MCF 10A (cell line): ENCODE measurements around the gene SMYD3. TPM values are rescaled to one million over a fixed set of nuclear protein-coding genes. Genes with fewer than 3 reads are reported as not detected.

Experiments used
- BruUV-seq: library from RNA; stranded (reverse); fragments of 400-500 nt; replicated peaks from 2 replicates; lab custom pipeline; 2021; lab: Mats Ljungman, UMichigan
- CTCF ChIA-PET: fragments of 300-600 bp; sonication (Branson Sonifier 250); formaldehyde crosslinking; extraction: SDS; loops from one replicate; lab custom pipeline; 2021; ENCODE audit warnings: antibody characterized with exemption, inconsistent platforms; lab: Yijun Ruan, JAX
- POLR2A ChIA-PET: fragments of 300-600, 350-650 bp; sonication (Branson Sonifier 250); formaldehyde crosslinking; extraction: SDS; loops from one replicate; lab custom pipeline; 2020; ENCODE audit warnings: antibody characterized with exemption, inconsistent platforms; lab: Yijun Ruan, JAX
- DNase-seq: peaks from one replicate; pipeline ENCODE4 v3.0.0-alpha.2; 2018; ENCODE audit not compliant: unreplicated experiment
- H3K27ac Mint-ChIP-seq: one replicate; pipeline ENCODE4 v1.8.0; 2022; ENCODE audit warnings: mild to moderate bottlenecking, low read depth, mixed read lengths; ENCODE audit not compliant: unreplicated experiment
- H3K27me3 Mint-ChIP-seq: one replicate; pipeline ENCODE4 v1.8.0; 2022; ENCODE audit warnings: mixed read lengths; ENCODE audit not compliant: insufficient read depth, unreplicated experiment
- H3K36me3 Mint-ChIP-seq: one replicate; pipeline ENCODE4 v1.8.0; 2022; ENCODE audit warnings: mild to moderate bottlenecking, moderate library complexity, mixed read lengths; ENCODE audit not compliant: insufficient read depth, unreplicated experiment
- H3K4me1 Mint-ChIP-seq: one replicate; pipeline ENCODE4 v1.8.0; 2022; ENCODE audit warnings: mixed read lengths; ENCODE audit not compliant: insufficient read depth, unreplicated experiment
- H3K4me3 Mint-ChIP-seq: one replicate; pipeline ENCODE4 v1.8.0; 2022; ENCODE audit warnings: mild to moderate bottlenecking, moderate library complexity, mixed read lengths; ENCODE audit not compliant: unreplicated experiment
- H3K9me3 Mint-ChIP-seq: one replicate; pipeline ENCODE4 v1.8.0; 2022; ENCODE audit warnings: mixed read lengths; ENCODE audit not compliant: unreplicated experiment
- intact Hi-C: fragments of 100-400 bp; cut with micrococcal nuclease; formaldehyde crosslinking; loops from 2 replicates; pipeline ENCODE4 v1.14.1; 2022
- total RNA-seq: library from RNA; stranded (reverse); gene quantifications from 2 replicates; pipeline ENCODE4 v1.2.3, GENCODE V29; 2022
- TF ChIP-seq, protein P1 (sequence below): fragments of 200-600 bp; IDR thresholded peaks from one replicate; pipeline ENCODE4 v1.8.0; 2022; ENCODE audit warnings: antibody characterized with exemption, mild to moderate bottlenecking; ENCODE audit not compliant: unreplicated experiment

SMYD3 gene
- total RNA-seq, 1 experiment from 2014 or later, result 26.9 TPM

DNA sequence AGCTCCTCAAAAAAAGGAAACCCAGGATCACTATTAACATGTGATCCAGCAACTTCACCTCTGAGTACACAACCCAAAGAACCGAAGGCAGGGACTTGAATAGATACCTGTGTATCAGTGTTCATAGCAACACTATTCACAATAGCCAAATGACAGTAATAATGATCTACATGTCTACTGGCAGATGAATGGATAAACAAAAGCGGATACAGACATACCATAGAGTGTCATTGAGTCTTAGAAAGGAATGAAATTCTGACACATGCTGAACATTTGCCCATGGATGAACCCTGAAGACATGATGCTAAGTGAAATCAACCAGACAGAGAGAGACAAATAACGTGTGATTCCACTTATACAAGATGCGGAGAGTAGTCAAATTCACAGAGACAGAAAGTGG is 788.1 kb downstream of the SMYD3 start:
- TF ChIP-seq, protein P1, sequence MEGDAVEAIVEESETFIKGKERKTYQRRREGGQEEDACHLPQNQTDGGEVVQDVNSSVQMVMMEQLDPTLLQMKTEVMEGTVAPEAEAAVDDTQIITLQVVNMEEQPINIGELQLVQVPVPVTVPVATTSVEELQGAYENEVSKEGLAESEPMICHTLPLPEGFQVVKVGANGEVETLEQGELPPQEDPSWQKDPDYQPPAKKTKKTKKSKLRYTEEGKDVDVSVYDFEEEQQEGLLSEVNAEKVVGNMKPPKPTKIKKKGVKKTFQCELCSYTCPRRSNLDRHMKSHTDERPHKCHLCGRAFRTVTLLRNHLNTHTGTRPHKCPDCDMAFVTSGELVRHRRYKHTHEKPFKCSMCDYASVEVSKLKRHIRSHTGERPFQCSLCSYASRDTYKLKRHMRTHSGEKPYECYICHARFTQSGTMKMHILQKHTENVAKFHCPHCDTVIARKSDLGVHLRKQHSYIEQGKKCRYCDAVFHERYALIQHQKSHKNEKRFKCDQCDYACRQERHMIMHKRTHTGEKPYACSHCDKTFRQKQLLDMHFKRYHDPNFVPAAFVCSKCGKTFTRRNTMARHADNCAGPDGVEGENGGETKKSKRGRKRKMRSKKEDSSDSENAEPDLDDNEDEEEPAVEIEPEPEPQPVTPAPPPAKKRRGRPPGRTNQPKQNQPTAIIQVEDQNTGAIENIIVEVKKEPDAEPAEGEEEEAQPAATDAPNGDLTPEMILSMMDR, result no peak
- no peak for DNase-seq
- ChIA-PET CTCF (interaction anchor here (0.6 to 0.7 kb wide), 2 partner anchors 402 to 420 kb away, joined by 3 to 4 read pairs; no protein-coding TSS in a partner anchor), POLR2A (no interaction called here)
- H3K36me3 Mint-ChIP-seq, result no peaks in the 10 kb centered on the region
- intact Hi-C loops, result loop anchor here (5.0 to 10.0 kb wide), 6 partner anchors 68 to 644 kb away; partner anchors contain the start of gene KIF26B
- H3K27me3 Mint-ChIP-seq, result no peaks in the 10 kb centered on the region
- H3K4me1 Mint-ChIP-seq, result peaks cover 30% of the 10 kb centered on the region
- H3K9me3 Mint-ChIP-seq, result peaks cover 7% of the 10 kb centered on the region
- H3K27ac Mint-ChIP-seq, result no peak overlapping the region
- no TSS peak for BruUV-seq
- H3K4me3 Mint-ChIP-seq, result no peak overlapping the region

DNA sequence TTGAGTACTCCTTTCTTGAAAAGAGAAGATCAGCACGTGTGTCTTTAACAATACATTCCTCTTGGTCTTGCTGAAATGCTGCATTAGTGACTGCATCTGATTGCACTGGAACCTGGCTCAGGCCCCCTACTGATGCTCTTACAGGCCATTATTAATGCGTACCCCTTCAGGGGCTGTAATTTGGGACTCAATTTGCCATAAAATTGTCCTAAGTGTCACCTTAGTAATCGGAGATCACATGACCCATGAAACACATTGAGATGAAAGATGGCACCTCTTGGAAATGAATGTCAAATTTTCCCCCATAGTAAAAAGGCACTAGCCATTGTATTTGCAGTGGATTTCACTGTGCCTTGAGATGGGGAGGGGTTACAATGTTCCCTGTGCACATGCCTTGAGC is 789.0 kb downstream of the SMYD3 start:
- Mint-ChIP-seq H3K27ac (no peak overlapping the region), H3K36me3 (no peaks in the 10 kb centered on the region), H3K4me1 (peaks cover 30% of the 10 kb centered on the region), H3K27me3 (no peaks in the 10 kb centered on the region), H3K4me3 (no peak overlapping the region), H3K9me3 (peaks cover 7% of the 10 kb centered on the region)
- ChIA-PET CTCF (interaction anchor here (0.6 kb wide), 1 partner anchor 401 kb away, joined by 3 read pairs; no protein-coding TSS in a partner anchor), POLR2A (no interaction called here)
- intact Hi-C loops, result loop anchor here (5.0 to 10.0 kb wide), 6 partner anchors 69 to 643 kb away; partner anchors contain the start of gene KIF26B
- TF ChIP-seq, protein P1, result no peak
- BruUV-seq, result no TSS peak
- DNase-seq, result no peak

DNA sequence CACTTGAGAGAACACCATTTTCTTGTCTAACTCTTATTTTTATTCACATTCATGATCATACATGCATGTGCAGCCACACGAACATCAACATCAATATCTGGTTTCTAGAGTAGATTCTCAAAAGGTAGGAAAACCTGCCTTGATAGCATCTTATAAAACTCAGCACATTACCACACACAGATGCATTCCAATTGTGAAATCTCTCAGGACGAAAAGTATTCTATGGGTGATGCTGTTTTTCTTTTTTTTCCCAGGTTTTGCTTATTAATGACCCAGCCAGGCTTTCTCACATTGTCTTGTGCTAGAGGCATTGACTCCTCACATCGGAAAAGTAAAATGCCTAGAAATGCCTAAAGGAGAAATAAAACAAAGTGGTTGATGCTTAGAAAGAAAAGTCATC is 789.5 kb downstream of the SMYD3 start:
- H3K27me3 Mint-ChIP-seq, result no peaks in the 10 kb centered on the region
- H3K27ac Mint-ChIP-seq, result no peak overlapping the region
- H3K4me1 Mint-ChIP-seq, result peaks cover 30% of the 10 kb centered on the region
- H3K36me3 Mint-ChIP-seq, result no peaks in the 10 kb centered on the region
- no peak for DNase-seq
- POLR2A ChIA-PET, result interaction anchor here (0.6 kb wide), 1 partner anchor 58 kb away, joined by 3 read pairs; no protein-coding TSS in a partner anchor
- TF ChIP-seq, protein P1, result no peak
- intact Hi-C loops, result loop anchor here (5.0 to 10.0 kb wide), 6 partner anchors 70 to 643 kb away; partner anchors contain the start of gene KIF26B
- no TSS peak for BruUV-seq
- peaks cover 7% of the 10 kb centered on the region for H3K9me3 Mint-ChIP-seq
- CTCF ChIA-PET, result interaction anchor here (0.7 kb wide), 1 partner anchor 46 kb away, joined by 4 read pairs; no protein-coding TSS in a partner anchor
- H3K4me3 Mint-ChIP-seq, result no peak overlapping the region

DNA sequence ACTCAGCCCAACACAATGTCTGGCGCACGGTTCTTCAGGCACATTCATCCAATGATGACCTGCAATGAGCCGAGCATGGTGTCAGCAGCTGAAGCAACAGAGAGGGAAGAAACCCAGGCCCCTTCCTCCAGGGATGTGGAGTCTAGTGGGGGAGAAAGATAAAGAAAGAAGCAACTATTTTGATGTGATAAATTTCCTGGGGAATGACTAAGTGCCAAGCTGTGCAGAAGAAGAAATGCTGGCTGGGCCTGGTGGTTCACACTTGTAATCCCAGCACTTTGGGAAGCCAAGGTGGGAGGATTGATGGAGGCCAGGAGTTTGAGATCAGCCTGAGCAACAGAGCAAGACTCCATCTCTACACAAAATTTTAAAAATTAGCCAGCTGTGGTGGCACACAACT is 790.5 kb downstream of the SMYD3 start:
- peaks cover 30% of the 10 kb centered on the region for H3K4me1 Mint-ChIP-seq
- H3K27me3 Mint-ChIP-seq, result no peaks in the 10 kb centered on the region
- intact Hi-C loops, result loop anchor here (5.0 to 10.0 kb wide), 6 partner anchors 71 to 642 kb away; partner anchors contain the start of gene KIF26B
- H3K4me3 Mint-ChIP-seq, result no peak overlapping the region
- DNase-seq, result no peak
- H3K9me3 Mint-ChIP-seq, result peaks cover 7% of the 10 kb centered on the region
- no peak overlapping the region for H3K27ac Mint-ChIP-seq
- TF ChIP-seq, protein P1, result no peak
- CTCF ChIA-PET, result interaction anchor here (0.6 to 0.7 kb wide), 3 partner anchors 13 to 51 kb away, joined by 3 to 4 read pairs (median 3); no protein-coding TSS in a partner anchor
- POLR2A ChIA-PET, result interaction anchor here (0.8 to 1.5 kb wide), 3 partner anchors 13 to 167 kb away, joined by 3 to 4 read pairs (median 3); no protein-coding TSS in a partner anchor
- H3K36me3 Mint-ChIP-seq, result no peaks in the 10 kb centered on the region
- no TSS peak for BruUV-seq
